Stimulated activated CD8-positive, alpha-beta memory T cell treated with anti-CD3 and anti-CD28 coated beads, Interleukin-12 subunit alpha, Interleukin-12 subunit beta, amount 100 ng/mL, for 1 hour (primary cell): Measurements from ENCODE around the gene PAWR.

Experiments used
- DNase-seq: peaks from one replicate; pipeline ENCODE4 v3.0.0-alpha.2; 2020; ENCODE audit warnings: low read depth

Gene PAWR, protein sequence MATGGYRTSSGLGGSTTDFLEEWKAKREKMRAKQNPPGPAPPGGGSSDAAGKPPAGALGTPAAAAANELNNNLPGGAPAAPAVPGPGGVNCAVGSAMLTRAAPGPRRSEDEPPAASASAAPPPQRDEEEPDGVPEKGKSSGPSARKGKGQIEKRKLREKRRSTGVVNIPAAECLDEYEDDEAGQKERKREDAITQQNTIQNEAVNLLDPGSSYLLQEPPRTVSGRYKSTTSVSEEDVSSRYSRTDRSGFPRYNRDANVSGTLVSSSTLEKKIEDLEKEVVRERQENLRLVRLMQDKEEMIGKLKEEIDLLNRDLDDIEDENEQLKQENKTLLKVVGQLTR

DNA sequence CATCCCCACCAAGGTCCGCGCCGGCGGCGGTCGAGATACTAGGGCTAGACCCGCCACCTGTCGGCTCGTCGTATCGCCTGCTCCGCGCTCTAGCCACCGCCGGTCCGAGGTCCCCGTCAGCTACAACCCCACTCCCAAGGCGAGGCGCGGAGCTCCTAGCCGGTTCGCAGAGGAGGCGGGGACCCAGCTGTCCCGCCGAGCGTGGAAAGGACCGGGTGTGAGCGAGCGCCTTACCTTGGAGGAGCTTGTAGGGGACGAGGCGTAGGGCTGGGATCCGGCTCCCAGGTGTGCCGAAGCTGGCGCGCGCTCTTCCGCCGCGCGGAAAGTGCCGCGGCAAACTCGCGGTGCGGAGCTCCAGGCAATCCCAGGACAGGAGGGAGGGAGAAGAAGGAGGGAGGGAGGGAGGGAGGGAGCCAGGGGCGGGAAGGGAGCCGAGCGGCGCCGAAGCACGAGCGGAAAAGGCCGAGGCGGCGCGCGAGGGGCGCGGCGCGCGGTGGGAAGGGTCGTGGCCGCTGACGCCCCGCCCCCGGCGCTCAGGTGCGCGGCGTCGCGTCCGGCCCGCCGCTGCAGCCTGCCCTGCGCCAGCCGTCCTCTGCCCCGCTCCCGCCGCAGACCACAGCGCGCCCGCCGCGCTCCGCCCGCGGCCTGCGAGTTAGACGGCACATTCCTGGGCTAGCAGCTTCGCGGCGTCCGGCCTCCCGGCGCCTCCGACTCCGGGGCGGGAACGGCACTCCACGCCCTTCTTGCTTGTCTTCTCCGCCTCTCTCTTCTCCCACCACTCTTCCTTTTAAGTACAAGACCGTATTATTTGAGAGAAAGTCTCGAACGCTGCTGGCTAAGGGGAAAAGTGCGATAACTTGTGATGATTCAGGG, at the start of gene PAWR:
Gene PAWR, minus strand, starts transcription at position 327 of the 873 bp plus-strand sequence. CDS start 720 bp downstream, outside the sequence.
- DNase-seq = no peak

DNA sequence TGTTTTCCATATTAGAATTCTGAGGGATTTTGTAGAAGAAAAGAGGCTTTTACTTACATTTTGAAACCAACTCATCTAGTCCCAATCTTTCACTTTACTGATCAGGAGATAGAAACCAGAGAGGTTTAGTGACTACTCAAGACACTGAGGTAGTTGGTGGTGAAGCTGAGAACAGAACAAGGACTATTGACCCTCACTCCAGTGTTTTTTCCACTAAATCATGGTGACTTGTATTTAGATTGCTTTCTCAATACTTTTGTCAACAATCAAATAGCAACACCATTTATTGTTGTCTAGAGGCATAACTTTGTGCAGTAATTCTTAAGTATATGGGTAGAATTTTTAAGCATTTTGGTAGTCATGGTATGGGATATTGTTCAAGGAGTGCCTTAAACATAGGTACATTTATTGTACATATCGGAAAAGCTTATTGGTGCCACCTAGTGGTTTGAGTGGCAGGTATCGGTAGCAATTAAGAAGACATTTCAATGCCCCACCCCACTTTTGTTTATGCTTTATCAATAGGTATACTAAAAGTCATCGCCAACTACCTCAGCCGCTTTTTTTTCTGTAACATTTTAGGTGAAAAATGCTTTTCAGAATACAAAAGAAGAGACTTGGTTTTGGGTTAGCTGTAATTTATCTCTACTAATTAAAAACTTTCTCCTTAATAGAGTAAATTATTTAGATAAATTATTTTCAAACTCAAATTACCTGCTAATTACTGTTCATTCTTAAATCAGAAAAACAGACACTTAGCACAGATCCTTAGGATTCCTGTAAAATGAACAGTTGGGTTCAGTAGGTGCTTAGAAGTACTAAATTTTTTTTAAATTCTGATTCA, 47.3 kb upstream of the PAWR start:
- no peak for DNase-seq

DNA sequence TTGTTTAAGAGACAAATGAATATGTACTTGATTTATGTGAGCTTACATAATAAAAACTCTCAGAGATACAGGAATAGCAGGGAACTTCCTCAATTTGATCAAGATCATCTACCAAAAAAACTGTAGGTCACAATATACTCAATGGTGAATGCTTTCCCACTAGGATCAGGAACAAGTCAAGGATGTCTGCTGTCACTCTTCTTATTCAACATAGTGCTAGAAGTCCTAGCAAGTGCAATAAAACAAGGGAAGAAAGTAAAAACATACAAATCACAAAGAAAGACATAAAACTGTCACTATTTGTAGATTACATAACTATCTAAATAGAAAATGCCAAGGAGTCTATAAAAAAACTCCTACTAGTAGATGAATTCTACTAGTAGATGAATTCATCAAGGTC, 41.9 kb upstream of the PAWR start:
- no peak for DNase-seq

DNA sequence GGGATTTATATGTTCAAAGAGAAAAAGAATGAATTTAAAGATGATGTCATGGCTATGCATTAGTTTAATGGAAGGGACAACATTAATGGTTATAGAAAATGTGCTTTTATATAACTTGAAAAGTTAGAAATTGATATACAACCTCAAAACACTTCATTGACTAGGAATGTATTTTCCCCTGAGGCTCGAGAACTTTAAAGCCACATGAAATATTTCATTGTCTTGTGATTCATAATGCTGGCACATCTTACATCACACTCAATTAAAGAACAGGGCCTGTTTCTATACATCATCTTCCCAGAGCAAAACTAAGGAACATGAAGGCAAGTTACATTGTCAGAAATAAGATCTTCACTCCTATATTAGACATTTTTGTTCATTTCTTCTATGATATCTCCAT, 35.2 kb upstream of the PAWR start:
- no peak for DNase-seq

DNA sequence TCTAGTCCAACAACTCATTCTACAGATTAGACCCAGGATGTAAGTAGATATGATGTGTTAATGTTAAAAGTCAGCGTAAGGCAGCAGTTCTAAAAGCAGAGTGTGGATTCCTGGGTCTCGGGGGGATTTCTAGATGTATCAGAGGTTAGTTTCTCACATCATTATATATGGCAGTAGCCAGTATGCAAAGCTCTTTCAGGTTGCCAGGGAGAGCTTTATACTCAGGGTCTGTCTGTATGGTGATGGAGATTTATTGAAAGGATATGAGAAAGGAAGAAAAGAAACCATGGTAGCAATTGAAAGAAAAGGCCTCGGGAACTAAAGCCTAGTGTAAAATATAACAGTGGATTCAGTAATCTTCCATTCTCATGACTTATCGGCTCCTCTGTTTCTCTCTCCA, 26.2 kb upstream of the PAWR start:
- no peak for DNase-seq

DNA sequence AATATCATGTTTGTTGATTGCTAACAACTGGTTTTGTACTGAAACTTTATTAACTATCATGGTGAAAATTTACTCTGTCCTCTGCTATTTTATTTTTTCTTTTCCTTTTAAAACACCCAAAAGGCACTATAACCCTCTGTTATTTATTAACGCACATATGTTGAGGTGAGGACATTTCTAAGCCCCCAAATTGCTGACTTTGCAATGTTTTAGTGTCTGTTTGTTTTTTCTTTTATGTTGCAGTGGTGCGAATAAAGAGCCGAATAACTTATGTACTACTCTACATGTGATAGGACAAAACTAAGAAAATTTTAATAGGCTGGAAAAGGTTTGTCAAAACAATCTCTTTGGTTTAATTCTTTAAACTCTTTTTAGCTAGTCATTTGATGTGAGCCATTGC, 24.5 kb upstream of the PAWR start:
- DNase-seq = no peak

DNA sequence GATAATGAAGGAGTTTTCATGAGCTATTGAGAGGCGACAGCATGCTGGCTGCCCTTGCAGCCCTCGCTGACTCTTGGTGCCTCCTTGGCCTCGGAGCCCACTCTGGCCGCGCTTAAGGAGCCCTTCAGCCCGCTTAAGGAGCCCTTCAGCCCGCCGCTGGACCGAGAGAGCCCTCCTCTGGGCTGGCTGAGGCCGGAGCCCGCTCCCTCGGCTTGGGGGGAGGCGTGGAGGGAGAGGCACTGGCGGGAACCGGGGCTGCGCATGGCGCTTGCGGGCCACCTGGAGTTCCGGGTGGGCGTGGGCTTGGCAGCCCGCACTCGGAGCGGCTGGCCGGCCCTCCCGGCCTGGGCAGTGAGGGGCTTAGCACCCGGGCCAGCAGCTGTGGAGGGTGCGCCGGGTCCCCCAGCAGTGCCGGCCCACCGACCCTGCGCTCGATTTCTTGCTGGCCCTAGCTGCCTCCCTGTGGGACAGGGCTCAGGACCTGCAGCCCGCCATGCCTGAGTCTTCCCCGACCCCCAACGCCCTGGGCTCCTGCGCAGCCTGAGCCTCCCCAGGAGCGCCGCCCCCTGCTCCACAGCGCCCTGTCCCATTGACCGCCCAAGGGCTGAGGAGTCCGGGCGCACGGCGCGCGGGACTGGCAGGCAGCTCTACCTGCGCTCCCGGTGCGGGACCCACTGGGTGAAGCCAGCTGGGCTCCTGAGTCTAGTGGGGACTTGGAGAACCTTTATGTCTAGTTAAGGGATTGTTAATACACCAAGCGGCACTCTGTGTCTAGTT, 20.1 kb upstream of the PAWR start:
- no peak for DNase-seq

DNA sequence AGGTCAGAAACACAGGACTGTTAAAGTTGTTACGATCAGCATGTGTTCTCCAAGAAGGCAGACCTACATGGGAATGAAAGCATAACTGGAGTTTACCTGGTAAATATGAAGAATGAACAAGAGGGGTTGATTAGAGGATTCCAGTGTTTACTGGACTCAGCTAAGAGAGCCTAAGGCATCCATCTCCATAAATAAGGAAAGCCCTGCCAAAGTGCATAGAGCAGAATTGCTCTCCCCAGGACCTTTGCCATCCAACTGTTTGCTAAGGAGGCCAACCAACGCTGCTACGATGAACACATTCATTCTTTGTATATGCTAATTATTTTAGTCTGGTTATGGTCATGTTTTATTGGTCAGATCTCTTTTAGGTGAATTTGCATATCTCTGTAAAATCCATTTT, 17.1 kb upstream of the PAWR start:
- DNase-seq = no peak

DNA sequence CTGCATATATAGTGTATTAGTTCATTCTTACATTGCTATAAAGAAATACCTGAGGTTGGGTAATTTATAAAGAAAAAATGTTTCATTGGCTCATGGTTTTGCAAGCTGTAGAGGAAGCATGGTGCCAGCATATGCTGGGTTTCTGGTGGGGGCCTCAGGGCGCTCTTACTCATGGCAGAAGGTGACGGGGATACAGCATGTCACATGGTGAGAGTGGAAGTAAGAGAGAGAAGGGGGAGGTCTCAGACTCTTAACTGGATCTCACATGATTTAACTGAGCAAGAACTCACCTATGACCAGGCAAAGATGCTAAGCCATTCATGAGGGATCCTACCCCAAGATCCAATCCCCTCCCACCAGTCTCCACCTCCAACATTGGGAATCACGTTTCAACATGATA, 15.9 kb upstream of the PAWR start:
- DNase-seq = no peak

DNA sequence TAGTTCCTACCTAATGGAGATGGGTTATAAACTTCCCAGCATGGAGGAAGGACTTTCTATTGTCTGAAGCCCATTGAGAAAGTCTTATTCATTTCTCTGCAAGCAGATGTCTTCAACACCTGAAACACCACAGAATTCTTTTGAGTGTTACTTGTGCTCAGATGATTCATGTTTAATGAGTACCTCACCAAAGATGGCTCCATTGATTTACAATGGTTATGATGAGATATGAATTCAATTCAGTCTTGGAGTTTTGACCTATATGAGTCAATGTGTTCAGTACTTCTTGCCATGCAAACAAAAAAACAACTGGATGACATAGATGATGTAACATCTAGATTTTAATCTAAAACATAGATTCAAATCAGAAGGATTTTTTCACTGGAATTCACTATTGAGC, 15.4 kb upstream of the PAWR start:
- DNase-seq = no peak

DNA sequence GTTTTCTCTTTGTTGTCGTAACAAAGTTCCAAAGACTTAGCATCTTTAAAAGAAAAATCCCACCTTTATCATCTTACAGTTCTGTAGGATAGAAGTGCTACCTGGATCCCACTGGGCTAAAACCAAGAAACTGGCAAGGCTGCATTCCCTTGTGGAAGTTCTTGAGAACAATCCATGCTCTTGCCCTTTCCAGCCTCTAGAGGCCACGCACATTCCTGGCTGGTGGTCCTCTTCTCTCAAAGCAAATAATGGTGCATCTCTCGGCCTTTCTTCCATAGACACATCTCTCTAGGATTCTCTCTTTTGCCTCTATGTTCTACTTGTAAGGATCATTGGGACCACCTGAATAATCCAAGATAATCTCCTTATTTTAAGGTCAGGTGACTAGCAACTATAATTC, 8.2 kb upstream of the PAWR start:
- DNase-seq = no peak

DNA sequence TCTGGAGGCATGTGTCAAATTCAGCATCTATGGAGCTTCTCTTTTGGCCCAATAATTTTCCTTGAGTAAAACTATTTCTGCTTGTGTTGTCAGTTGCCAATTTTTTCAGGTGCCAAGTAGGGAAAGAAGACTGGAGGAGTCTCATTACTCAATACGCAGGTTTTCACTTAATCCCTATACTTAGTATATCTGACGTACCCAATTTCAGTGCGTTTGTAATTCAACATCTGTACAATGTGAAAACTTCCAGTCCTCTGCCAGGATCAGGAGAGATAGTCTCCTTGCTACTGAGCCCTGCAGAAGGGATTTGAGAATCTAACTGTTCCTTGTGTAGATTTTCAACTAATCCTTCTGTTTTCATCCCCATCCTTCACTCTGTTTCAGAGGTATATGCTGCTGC, 5.7 kb upstream of the PAWR start:
- no peak for DNase-seq

DNA sequence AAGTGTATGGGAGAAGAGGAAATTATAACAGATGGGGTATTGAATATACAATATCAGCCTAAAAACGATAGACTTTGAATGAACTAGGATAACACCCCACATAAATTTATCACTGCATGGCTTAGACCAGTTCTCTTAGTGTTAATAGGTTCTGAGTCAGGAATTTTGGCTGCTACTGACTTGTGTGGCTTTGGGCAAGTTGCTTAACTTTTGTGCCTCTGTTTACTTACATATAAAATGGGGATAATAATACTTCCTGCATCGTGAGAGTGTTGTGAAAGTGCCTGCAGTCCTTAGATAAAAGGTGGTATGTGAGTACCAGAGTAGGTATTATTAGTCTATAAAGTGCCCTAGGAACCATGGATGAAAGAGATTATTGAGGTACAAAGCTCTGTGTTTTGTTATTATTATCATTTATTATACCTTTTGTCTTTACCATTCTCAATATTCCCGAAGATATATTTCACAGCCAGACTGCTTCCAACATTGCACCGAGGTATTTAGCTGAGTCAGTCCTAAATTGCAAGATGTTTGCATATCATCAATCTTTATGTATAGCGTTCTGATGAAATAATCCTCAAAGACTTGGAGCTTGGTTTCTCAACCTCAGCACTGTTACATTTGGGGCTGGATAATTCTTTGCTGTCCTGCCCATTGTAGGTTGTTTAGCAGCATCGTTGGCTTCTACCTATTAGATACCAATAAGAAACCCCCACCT, 2.3 kb upstream of the PAWR start:
- no peak for DNase-seq

DNA sequence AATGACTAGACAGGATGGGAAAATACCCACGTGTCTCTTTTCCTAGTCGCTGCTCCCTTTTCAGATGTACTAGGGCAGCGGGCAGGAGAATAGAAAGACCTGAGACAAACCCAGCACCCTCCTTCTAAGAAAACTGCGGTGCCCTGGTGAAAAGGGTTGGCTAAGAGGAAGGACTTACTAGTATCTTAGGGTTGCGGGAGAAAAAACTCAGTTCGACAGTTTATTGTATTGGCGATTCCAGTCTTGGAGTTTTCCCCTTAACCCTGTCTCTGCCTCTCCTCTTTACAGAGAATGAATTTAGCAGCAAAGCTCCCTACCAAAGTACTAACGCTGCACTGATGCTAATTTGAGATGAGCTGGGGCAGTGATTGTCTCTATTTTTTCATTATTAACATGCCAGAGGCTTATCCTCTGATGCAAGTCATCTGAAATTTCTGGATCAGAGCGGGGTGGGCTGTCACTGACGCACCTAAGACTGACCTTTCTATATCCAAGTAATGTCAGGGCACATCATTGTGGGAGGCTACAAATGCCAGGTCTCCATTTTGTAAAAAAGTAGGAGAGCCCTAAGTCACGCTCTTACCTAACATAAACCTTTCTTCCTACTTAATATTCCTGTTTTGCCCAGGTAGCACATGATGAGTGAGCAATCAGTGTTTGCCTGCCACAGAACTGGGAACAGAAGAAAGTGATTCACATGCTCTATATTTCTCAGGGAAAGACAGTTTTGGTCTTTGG, 916 bp upstream of the PAWR start:
- DNase-seq = no peak

DNA sequence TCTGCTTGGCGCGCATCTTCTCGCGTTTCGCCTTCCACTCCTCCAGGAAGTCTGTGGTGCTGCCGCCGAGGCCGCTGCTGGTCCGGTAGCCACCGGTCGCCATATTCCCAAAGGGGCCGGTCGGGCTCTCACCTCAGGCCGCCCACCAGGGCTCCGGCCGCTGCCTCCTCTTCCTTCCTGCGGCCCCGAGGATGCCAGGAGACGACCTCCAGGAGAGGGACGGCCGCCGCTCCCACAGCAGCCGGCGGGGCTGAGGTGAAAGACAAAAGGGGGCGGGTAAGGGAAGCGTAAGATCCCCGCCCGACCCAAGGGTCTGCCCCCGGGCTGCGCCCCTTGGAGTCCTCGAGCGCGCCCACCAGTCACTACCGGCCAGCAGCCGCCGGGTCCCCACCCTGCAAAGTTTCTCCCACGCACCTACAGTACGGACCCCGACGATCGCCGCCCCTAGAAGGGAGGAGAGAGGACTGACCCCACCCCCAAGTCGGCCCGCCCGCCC, 574 bp downstream of the PAWR start:
- no peak for DNase-seq

DNA sequence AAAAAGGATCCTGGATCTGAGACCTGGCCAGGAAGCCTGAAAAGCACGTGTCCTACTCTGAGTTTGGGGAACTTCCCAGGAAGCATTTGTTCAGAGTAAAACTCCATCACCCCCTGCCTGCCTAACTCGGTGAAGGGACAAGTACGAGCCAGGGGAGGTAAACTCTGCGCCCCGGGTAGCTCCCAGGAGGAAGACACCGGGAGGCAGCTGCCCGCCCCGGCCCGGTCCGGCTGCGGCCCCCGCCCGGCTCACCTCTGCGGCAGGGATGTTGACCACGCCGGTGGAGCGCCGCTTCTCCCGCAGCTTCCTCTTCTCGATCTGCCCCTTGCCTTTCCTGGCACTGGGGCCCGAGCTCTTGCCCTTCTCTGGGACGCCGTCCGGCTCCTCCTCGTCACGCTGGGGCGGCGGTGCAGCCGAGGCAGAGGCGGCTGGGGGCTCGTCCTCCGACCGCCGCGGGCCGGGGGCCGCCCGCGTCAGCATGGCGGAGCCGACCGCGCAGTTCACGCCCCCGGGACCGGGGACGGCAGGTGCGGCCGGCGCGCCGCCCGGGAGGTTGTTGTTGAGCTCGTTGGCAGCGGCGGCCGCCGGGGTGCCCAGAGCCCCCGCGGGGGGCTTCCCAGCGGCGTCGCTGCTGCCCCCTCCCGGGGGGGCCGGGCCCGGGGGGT, 1.2 kb downstream of the PAWR start:
- no peak for DNase-seq

DNA sequence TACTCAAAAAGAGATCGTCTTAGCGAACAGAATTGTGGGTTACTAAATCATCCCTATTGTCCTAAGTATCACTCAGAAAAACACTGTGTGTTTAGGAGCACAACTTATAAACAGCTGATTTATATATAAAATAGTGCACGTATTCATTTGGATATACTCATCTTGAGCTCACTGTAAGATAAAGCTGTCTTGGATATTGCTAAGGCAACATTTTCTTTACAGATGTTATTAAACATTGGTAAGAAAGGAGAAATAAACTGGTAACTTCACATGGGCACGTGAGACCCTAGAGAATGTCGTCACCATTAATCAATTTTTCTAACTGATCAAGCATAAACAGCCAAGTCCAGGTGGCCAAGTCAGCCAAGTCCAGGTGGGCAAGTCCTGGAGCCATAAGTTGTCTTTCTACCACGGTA, 1.7 kb downstream of the PAWR start:
- no peak for DNase-seq

DNA sequence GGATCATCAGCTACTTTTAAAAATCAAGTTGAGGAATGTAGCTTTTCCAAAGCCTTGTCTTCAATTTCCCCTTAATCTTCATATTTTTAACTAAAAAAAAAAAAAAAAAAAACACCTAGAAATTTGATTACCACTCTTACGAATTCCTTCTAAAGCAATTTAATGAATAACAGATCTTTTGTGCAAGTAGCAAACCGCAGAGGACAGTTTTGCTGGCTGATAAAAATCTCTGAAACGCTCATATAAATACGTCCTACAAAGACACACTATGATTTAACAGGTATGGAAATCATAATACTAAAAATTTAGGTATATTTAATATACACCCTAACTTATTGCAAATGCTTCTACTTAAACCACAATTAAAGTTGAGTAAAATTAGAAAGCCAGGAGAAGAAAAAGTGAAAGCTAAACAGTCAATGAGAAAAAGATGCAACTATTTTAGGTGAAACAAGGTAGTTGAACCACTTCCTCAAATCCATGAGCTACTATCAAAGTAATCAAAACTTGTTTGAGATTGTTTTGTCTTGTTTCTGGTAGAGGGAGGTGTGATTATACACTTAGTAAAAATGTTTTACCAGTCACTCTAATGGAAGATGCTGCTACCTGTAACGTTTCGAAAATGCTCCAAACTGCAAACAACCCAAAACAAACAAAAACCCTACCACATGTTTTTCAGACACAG, 2.2 kb downstream of the PAWR start:
- no peak for DNase-seq

DNA sequence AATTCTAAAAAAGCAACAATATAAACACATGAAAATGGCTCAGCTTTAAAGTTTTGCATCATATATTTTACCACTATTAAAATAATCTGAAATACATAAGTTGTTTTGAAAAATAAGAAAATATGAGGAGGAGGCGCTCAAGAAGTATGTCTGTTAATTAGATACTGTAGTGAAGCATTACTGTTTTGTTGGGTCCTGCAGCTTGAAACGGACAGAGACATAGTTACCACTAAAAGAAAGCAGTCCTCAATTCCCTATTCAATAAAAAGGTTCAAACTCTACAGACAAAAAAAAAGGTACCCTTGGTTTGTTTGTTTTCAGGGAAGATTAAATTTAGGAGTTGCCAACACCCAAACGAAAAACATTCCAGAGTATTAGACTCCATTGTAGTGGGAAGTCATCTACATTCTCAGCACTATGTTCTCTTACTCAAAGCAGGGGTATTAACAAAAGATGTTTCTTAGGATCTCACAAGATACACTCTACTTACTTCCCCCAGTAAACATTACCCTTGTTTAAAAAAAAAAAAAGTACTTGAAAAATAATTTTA, 3.0 kb downstream of the PAWR start:
- DNase-seq = no peak
